ENCODE measurements around the gene ADAM22.

Gene ADAM22

GRCh38 chr7:88091988-88092675, 158.1 kb downstream of the ADAM22 start:
- POLR2A ChIA-PET: no interaction called here
- Histone ChIP-seq H3K4me1 (ENCODE audit: control insufficient read depth, insufficient read depth, low read length) (peaks cover 17% of the 10 kb centered on the region), H3K36me3 (ENCODE audit: control insufficient read depth in 2 of 2, insufficient read depth in 1 of 2, low read length in 2 of 2) (no peaks in the 10 kb centered on the region), H3K27ac (ENCODE audit: extremely low read depth, low read depth, low read length) (no peak overlapping the region), H3K4me3 (ENCODE audit: low read depth, low read length) (no peak overlapping the region), H3K9me3 (ENCODE audit: control insufficient read depth, insufficient read depth, low read depth, low read length) (no peaks in the 10 kb centered on the region)
- TF ChIP-seq ZBTB17 (tag by site-specific recombination; IDR thresholded peaks at IDR 0.05) (peak; percentile 34; the same call in 1 of the 2 replicates), PRDM10 (tag by site-specific recombination; IDR thresholded peaks at IDR 0.05) (0 out of 2 replicates have a peak, but pooled peaks have one; percentile 28), ZNF280C (tag by site-specific recombination; IDR thresholded peaks at IDR 0.05) (no peak)
- CTCF ChIA-PET: interaction anchor here (1.2 kb wide), 1 partner anchor 9 kb away, joined by 4 read pairs; no protein-coding TSS in a partner anchor

GRCh38 chr7:88092676-88092999, 158.6 kb downstream of the ADAM22 start:
- CTCF ChIA-PET: interaction anchor here (1.2 kb wide), 1 partner anchor 9 kb away, joined by 4 read pairs; no protein-coding TSS in a partner anchor
- no peak overlapping the region for H3K4me3 ChIP-seq (ENCODE audit: low read depth, low read length)
- H3K36me3 ChIP-seq (ENCODE audit: control insufficient read depth in 2 of 2, insufficient read depth in 1 of 2, low read length in 2 of 2): no peaks in the 10 kb centered on the region
- POLR2A ChIA-PET: no interaction called here
- H3K9me3 ChIP-seq (ENCODE audit: control insufficient read depth, insufficient read depth, low read depth, low read length): no peaks in the 10 kb centered on the region
- no peak for TF ChIP-seq ZBTB1 (tag by site-specific recombination; IDR thresholded peaks at IDR 0.05)
- TF ChIP-seq PRDM6 (tag by site-specific recombination; IDR thresholded peaks at IDR 0.05): 0 out of 2 replicates have a peak, but pooled peaks have one; percentile 25
- TF ChIP-seq ZNF549 (tag by site-specific recombination; IDR thresholded peaks at IDR 0.05): 0 out of 2 replicates have a peak, but pooled peaks have one; percentile 47
- no peak for TF ChIP-seq ZNF391 (tag by site-specific recombination; IDR thresholded peaks at IDR 0.05; ENCODE audit: borderline replicate concordance, low read depth)
- 0 out of 2 replicates have a peak, but pooled peaks have one; percentile 41 for TF ChIP-seq ZNF350 (tag by site-specific recombination; IDR thresholded peaks at IDR 0.05)
- TF ChIP-seq PRDM1 (tag by site-specific recombination; IDR thresholded peaks at IDR 0.05): 0 out of 2 replicates have a peak, but pooled peaks have one; percentile 9
- TF ChIP-seq ZBTB44 (tag by site-specific recombination; IDR thresholded peaks at IDR 0.05): peak; percentile 56
- no peak overlapping the region for H3K27ac ChIP-seq (ENCODE audit: extremely low read depth, low read depth, low read length)
- H3K4me1 ChIP-seq (ENCODE audit: control insufficient read depth, insufficient read depth, low read length): peaks cover 17% of the 10 kb centered on the region

- CTCF ChIA-PET: interaction anchor here (1.1 kb wide), 1 partner anchor 9 kb away, joined by 4 read pairs; no protein-coding TSS in a partner anchor
- POLR2A ChIA-PET: no interaction called here
- Histone ChIP-seq H3K9me3 (ENCODE audit: control insufficient read depth, insufficient read depth, low read depth, low read length) (no peaks in the 10 kb centered on the region), H3K4me3 (ENCODE audit: low read depth, low read length) (no peak overlapping the region), H3K27ac (ENCODE audit: extremely low read depth, low read depth, low read length) (no peak overlapping the region), H3K4me1 (ENCODE audit: control insufficient read depth, insufficient read depth, low read length) (no peaks in the 10 kb centered on the region), H3K36me3 (ENCODE audit: control insufficient read depth in 2 of 2, insufficient read depth in 1 of 2, low read length in 2 of 2) (no peaks in the 10 kb centered on the region)
- TF ChIP-seq KLF10 (tag by site-specific recombination; IDR thresholded peaks at IDR 0.05) (no peak), ZNF510 (tag by site-specific recombination; IDR thresholded peaks at IDR 0.05; ENCODE audit: insufficient replicate concordance) (no peak), SALL2 (tag by site-specific recombination; IDR thresholded peaks at IDR 0.05; ENCODE audit: borderline replicate concordance) (no peak), ZNF544 (tag by site-specific recombination; IDR thresholded peaks at IDR 0.05) (no peak), ZNF133 (tag by site-specific recombination; IDR thresholded peaks at IDR 0.05) (no peak), ZNF16 (tag by site-specific recombination; IDR thresholded peaks at IDR 0.05; ENCODE audit: low read depth) (no peak), ZFHX2 (tag by site-specific recombination; conservative IDR thresholded peaks at IDR 0.05) (no peak), ZNF791 (tag by site-specific recombination; IDR thresholded peaks at IDR 0.05) (no peak), ZNF140 (tag by site-specific recombination; IDR thresholded peaks at IDR 0.05) (no peak), PRDM6 (tag by site-specific recombination; IDR thresholded peaks at IDR 0.05) (no peak)
These were observed 167.7 kb downstream of the ADAM22 start for GRCh38 chr7:88101769-88102168.

Data from HEK293 (cell line).